HG03432 (cell line): ENCODE results near the gene OR10P1.

Experiments used
- ATAC-seq: cut with Tn5 transposase; IDR thresholded peaks from one replicate; pipeline ENCODE4 v1.9.1; 2021; ENCODE audit warnings: mild to moderate bottlenecking, moderate library complexity; ENCODE audit not compliant: unreplicated experiment

OR10P1 gene

GRCh38 chr12:55682087-55682796, 45.5 kb downstream of the OR10P1 start:
- ATAC-seq: no peak

GRCh38 chr12:55683676-55684075, 47.0 kb downstream of the OR10P1 start:
- ATAC-seq: no peak

GRCh38 chr12:55684761-55685370, 48.2 kb downstream of the OR10P1 start:
- no peak for ATAC-seq

GRCh38 chr12:55685671-55686070, 49.0 kb downstream of the OR10P1 start:
- ATAC-seq: no peak

- ATAC-seq: no peak
These were observed 49.8 kb downstream of the OR10P1 start for GRCh38 chr12:55686366-55687010.
